Transverse colon (tissue), 4 donors: ENCODE measurements around the gene ATMIN.

Source experiments
- POLR2A ChIP-seq: fragments of 450-650 bp; IDR thresholded peaks from one replicate; pipeline ENCODE4 v1.6.1; 2016; ENCODE audit warnings: antibody characterized with exemption, mild to moderate bottlenecking, moderate library complexity
- POLR2AphosphoS5 ChIP-seq, 3 donors: sonication (generic); formaldehyde crosslinking; IDR thresholded peaks; one replicate each; pipeline ENCODE4 v1.6.1; 2016; ENCODE audit warnings: antibody characterized with exemption in 3 of 3
- TF ChIP-seq, protein P1 (sequence below), 5 experiments: fragments of 200-600 bp in 3 of 5; fragments of 450-650 bp in 2 of 5; sonication (generic) in 3 of 5; IDR thresholded peaks; 1 replicate in 2 of 5; 2 replicates in 3 of 5; pipeline ENCODE4 v1.5.1; 2016 to 2017; ENCODE audit warnings: antibody characterized with exemption in 5 of 5, inconsistent platforms in 3 of 5, mild to moderate bottlenecking in 2 of 5, moderate library complexity in 1 of 5

- no peak for TF ChIP-seq POLR2A
- TF ChIP-seq, protein P1, sequence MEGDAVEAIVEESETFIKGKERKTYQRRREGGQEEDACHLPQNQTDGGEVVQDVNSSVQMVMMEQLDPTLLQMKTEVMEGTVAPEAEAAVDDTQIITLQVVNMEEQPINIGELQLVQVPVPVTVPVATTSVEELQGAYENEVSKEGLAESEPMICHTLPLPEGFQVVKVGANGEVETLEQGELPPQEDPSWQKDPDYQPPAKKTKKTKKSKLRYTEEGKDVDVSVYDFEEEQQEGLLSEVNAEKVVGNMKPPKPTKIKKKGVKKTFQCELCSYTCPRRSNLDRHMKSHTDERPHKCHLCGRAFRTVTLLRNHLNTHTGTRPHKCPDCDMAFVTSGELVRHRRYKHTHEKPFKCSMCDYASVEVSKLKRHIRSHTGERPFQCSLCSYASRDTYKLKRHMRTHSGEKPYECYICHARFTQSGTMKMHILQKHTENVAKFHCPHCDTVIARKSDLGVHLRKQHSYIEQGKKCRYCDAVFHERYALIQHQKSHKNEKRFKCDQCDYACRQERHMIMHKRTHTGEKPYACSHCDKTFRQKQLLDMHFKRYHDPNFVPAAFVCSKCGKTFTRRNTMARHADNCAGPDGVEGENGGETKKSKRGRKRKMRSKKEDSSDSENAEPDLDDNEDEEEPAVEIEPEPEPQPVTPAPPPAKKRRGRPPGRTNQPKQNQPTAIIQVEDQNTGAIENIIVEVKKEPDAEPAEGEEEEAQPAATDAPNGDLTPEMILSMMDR (IDR thresholded peaks at IDR 0.05) = no peak
- TF ChIP-seq POLR2AphosphoS5 (IDR thresholded peaks at IDR 0.05) = no peak
These were observed 61.1 kb downstream of the ATMIN start for GRCh38 chr16:81096715-81097208.
